Dermis microvascular lymphatic vessel endothelial cell (primary cell): ENCODE results near the gene NLRP9. TPM values are rescaled to one million over a fixed set of nuclear protein-coding genes. Genes with fewer than 3 reads are reported as not detected.
A peak's percentile ranks its signal among the peaks of the same experiment; 100 is the strongest.

ENCODE experiments used
- DNase-seq, 2 donors: peaks; one replicate each; pipeline versions ENCODE4 v3.0.0 to v3.0.0-alpha.2; 2010; ENCODE audit warnings: low read depth in 2 of 2
- total RNA-seq: library from RNA; depleted of rRNA; stranded (reverse); fragments of >200 nt; gene quantifications from 2 replicates; pipeline ENCODE4 v1.2.1, GENCODE V29; 2014

Gene NLRP9
- total RNA-seq, 1 donor from 2014 or later: not detected

DNA sequence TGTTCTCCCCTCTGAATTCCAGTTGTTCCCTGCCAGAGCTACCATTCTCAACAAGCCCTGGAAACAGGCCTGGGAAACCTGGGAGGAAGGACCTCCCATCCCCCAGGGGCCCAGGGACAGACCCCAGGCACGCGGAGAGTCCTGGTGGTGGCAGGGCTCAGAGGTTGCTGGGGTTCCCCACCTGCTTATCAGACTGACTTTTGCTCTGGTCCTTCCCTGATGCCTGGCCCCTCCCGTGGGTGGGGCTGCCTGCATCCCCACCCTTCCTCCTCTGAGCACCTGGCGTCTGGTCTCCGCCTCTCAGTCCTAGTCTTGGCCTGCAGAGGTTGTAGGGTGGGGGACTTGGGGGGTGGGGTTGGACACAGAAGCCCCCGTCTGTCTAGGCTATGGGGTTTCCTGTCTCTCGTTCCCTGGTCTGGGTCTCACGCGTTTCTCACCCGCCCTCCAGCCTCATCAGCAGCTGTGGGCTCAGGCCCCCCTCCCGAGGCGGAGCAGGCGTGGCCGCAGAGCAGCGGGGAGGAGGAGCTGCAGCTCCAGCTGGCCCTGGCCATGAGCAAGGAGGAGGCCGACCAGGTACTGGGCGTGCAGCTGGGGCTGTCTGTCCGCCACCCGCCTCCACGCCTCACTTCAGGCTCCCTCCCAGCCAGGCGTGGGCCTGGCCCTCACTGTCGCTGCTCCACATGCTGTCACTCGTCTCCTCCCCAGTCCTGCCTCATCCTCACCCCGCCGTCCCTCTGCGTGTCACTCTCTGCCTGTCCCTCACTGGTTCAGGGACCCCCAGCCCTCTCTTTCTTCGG is 49.6 kb downstream of the NLRP9 start:
- DNase-seq: no peak

DNA sequence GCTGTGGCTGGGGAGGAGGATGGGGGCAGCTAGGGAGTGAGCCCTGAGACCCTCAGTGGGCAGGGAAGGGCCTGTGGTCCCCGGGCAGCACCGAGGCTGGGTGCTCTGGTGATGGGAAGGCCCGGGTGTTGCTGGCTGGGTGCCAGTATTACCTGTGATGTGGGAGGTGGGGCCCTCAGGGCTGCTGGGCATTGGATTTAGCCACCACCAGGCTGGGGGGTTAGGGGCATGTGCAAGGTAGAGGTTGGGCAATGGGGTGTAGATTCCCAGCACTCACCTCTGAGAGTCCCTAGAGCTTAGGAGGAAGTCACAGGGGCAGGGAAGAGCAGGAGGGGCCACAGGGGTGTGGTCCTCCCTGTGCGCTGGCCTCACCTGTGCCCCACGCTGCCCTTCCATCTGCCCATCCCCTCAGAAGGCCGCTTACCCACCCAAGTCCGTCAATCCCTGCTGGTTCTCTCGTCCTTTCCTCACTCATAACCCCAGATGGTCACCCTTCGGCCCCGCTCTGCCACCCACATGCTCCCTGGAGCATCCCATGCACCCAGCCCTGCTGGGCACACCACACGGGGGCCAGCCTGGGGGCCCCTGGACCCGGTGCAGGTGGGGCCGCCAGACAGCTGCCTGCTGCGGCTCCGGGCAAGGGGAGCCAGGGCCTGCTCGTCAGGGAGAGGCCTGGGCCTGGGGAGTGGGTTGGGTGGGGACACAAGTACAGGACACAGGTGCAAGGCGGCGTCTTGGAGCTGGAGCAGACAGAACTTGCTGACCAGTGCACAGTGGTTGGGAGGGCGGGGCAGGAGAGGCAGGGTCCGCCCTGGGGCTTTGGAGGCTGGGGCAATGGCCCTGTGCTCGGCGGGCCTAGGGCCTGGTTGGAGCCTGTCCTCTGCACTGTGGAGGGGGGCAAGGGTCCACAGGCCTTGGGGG is 50.7 kb downstream of the NLRP9 start:
- DNase-seq: no peak

DNA sequence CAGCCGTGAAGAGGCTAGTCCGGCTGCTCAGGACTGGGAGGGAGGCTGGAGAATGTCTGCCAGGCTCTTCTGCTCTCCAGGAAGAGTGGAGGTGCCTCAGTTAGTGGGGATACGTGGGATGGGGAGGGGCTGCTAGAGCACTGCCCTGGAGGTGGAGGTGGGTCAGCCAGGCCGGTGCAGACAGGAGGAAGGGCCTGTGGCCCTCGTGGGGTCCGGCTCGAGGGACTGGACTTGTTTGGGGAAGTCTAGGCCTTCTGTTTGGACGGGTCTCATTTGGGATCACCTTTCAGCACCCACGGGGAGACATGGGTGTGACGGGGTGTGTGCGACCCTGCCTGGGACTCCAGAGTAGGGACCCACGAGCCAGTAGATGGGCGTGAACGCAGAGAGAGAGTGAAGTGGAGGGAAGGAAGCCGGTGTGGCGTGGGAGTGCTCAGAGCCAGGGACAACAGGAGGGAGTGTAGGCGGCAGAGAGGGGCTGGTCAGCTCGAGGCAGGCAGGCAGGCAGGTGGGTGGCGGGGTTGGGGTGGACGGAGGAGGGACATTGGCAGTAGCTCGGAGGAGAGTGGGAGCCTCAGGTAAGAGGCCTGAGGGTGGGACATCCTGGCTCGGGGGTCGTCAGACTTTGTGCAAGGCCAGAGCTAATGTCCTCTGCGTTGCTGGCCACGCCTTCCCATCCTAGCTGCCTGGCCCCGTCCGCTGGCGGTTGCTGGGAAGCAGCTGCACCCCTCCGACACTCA is 51.7 kb downstream of the NLRP9 start:
- DNase-seq: no peak

DNA sequence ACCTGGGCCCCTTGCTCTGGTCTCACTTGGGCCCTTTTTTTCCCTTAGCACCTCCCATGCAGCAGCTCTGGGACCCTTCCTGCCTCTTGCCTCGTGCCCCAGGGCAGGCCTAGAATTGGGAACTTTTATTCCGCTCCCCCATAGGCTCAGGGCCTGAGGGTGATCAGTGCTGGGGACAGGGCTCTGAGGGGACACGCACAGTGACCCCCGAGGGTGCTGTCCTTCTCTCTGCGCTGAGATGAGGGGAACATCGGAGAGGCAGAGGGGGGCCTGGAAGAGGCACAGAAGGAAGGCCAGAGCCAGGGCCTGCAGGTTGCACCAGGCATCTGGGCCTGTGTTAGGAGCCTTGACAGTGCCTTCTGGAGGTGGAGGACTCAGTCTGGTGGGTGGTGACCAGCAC is 52.4 kb downstream of the NLRP9 start:
- no peak for DNase-seq

DNA sequence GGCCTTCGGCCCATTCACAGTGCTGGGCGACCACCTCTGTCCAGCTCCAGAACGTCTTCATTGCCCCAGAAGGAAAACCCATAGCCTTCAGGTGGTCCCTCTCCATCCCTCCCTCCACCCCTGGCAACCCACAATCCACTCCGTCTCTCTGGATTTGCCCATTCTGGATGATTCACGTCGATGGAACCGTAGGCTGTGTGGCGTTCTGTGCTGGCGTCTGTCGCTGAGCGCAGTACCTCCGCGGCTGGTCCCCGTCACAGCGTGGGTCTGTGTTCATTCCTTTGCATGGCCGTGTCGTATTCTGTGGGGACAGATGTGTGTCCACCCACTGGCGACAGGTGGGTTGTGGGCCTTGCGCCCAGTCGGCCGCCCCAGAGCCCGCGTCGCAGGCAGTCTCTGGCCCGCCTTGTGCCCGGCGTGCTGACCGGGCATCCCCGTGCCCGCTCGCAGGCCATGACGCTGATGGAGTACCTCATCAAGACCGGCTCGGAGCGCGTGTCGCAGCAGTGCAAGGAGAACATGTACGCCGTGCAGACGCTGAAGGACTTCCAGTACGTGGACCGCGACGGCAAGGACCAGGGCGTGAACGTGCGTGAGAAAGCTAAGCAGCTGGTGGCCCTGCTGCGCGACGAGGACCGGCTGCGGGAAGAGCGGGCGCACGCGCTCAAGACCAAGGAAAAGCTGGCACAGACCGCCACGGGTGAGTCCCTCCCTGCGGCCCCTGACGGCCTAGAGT is 53.1 kb downstream of the NLRP9 start:
- no peak for DNase-seq

DNA sequence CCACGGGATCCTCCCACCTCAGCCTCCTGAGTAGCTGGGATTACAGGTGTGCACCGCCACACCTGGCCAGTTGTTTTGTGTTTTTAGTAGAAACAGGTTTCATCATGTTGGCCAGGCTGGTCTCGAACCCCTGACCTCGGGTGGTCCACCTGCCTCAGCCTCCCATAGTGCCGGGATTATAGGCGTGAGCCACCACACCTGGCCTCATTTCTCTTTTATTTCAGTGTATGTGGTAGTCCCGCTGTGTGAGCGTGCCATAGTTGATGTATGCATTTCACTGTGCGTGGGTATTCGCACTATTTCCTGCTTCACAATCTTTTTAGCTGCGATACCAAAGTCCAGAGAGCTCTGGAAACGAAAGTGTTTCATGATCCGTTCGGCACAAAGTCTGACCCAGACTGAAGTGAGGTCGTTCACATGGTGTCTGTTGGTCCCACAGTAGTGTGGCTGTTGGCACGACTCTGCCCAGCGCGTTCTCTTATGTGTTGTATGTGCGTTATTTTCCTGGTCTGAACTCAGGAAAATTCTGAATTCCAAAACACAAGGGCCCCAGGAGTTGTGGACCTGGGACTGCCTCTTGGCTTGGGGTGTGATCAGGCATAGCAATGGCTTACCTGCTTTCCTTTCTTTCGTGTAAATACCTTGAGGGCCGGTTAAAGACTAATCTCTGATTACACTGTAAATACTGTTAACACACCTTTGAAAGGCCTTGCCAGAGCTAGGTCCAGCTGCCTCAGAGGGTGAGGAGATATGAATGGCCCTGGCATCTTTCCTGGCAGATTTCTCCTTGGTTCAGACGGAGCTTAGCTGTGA is 54.5 kb downstream of the NLRP9 start:
- no peak for DNase-seq

DNA sequence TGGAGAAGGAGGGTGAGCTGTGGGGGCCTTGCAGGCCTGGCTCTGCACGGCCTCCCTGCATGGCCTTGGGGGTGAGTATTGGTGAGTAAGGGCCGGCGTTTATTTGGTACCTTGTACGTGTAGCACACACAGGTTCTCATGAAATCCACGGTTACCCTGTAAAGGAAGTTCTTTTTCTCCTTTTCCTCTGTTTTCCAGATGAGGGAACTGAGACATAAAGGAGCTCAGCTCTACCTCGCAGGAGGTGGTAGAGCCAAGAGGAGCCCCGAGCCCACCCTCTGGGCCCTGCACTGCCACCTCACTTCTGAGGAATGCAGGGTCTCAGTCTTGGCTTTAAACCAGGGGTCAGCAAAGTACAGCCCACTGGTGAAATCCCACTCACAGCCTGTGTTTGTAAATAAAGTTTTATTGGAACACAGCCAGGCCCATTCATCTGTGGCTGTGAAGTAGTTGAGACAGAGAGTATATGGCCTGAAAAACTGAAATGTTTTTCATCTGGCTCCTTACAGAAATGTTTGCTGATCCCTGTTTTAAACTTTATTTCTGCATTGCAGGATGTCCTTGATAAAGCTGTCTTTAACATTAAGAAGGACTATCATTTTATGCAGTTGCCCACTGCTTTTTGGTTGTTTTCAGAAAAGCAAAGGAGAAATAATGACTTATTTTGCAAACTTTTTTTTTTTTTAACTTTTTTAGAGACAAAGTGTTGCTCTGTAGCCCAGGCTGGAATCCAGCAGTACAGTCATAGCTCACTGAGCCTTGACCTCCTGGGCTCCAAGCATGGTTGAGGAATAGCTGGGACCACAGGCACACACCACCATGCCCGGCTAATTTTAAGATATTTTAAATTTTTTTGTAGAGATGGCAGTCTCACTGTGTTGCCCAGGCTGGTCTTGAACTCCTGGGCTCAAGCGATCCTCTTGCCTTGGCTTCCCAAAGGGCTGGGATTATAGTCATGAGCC is 56.8 kb downstream of the NLRP9 start:
- no peak for DNase-seq

DNA sequence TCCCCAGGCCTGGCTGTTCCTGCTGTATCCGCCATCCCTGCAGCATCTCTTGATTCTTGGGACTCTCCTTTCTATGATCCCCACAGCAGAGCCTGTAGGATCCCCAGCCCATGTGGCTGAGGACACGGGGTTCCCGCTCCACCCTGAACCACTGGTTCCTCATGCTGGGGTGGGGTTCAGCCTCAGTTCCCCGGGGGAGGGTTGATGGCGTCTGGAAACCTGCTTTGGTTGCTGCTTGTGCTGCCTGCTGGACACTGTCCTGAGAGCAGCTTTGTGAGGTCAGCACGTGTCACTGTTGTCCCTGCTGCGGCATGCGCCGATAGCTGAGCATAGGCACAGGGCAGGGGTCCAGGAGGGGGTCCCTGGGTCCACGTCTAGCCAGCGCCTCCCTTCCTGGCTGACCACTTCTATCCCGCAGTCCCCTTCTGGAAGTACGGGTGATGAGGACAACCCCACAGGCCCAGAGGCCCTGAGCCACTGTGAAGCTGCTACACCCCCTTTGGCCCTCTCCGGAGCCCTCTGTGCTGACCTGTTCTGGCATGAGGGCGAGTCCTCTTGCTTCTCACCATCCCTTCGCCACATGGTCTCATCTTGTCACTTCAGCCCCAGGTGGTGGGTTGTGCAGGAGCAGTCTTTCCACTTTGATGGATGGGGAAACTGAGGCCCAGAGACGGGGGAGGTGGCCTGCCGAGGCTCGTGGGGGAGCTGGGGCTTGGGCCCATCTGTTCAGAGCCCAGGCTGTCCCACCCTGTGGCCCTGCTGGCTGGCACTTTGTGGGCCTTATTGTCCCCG is 57.7 kb downstream of the NLRP9 start:
- DNase-seq: no peak

DNA sequence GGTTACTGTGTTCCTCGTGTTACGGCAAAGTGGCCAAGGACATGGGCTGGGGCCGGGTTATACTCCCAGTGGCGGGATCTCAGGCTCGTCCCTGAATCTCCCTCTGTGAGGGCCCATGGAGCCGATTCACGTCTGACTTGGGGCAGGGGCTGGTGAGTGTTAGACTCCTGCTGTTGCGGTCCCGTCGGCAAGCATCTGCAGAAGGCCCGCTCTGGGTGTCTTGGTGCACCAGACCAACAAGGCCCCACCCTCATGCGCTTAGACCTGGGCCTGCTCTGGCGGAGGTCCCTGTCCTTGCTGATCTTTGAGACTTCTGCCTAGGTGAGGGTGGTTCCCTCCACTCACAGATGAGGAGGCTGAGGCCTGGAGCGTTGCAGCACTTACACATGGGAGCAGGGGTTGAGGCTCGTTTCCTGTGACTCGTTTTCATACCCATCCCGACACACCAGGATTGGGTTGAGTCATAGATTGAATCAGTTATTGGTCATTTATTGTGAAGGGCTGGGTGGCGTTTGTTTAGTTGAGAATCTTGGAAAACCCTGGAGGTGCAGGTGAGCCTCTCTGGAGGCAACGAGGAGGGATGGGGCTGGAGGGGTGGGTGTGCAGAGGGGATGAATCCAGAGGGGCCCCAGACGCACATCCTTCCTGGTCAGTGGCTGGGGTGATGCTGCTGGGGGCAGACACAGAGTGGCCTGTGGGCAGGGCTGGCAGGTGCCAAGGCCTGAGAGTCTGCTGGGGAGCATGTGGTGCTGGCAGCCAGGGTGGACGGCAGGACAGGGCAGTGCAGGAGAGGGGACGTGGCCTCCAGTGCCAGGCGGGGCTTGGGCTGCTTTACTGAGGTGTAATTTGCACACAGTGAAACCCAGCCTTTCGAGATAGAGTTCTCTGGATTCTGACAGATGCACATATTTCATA is 58.6 kb downstream of the NLRP9 start:
- DNase-seq: peak in 1 of 2 donors; percentile 24

DNA sequence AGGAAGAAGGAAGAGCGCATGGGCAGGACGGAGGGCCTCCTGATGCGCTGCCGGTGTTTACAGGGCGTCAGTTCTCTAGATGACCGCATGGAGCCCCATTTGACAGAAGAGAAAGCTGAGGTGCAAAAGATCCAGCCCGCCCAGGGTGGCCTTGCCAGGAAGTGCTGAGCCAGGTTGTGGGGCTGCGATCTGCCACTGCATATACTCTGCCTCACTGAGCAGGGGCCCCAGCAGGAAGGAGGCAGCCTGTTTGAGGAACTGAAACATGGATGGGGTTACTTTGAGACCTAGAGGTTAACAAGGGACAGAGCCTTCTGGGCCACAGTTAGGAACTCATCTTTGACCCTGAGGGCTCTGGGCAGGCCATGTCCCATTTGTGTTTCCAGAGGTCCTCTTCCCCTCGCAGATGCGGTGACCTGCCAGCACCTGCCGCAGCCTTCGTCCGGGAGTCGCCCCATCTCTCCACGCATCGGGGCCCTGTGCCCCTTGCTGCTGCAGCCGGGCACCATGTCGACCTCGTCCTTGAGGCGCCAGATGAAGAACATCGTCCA is 60.0 kb downstream of the NLRP9 start:
- DNase-seq: no peak

DNA sequence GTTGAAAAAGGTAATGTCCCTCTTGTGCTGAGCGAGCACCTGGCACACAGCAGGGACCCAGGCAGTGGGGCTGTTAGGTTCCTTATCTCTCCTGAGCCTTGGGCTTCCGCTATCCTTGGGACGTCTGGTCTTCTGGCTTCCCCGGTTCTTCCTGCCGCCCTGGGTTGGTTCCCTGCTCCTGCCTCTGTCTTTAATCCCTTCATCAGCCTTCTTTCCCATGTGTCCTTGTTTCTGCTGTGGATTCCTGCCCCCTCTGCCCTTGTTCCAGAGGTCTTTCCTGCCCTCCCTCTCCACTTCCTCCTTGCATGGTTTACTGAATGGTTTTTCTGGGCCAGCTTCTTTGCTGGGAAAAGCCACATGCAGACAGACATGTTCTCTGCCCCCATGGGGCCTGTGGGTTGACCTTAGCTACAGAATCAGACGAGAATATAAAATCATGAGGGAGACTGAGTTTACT is 60.6 kb downstream of the NLRP9 start:
- peak; percentile 63 to 72 for DNase-seq

DNA sequence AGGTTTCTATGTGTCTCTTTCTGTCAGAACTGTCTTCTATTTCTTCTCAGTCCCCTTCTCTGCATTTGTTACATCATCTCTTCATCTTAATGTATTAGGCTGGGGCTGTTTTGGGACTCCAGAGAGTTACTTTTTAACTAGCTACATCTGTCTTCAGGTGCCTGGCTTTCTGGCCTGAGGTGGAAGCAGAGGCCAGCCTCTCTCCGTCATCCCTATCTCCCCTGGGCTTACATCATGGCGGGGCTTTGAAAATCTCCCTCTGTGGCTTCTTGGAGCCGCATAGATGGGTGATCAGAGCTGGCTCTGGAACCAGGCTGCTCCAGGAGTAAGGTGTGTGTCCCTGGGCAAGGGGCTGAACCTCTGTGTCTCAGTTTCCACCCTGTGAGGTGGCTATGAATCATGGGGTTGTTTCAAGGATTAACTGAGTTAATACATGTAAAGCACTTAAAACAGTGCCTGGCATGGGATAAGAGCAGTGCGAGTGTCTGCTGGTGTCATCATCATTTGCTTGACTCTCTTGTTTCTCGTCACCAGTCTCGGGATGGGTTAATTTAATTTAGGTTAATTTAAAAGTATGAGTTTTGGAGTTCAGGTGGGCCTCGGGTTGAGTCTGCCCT is 61.2 kb downstream of the NLRP9 start:
- DNase-seq: no peak

DNA sequence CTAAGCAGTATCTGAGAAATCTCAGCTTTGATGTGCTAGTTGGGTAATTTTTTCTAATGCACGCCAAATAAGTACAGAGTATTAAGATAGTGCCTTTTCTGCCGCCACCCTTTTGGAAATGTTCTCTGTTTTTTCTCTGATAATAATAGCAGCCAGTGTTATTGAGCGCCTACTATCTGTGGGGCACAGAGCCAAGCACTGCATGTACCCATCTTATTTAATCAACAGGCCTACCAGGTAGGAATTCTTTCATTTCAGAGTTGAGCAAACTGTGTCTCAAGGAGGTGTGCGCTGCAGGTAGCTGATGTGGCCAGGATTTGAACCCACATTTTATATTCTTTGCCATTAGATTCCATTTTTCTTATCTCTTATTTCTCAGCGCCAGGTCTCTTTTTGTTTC is 61.8 kb downstream of the NLRP9 start:
- peak in 1 of 2 donors; percentile 46 for DNase-seq

DNA sequence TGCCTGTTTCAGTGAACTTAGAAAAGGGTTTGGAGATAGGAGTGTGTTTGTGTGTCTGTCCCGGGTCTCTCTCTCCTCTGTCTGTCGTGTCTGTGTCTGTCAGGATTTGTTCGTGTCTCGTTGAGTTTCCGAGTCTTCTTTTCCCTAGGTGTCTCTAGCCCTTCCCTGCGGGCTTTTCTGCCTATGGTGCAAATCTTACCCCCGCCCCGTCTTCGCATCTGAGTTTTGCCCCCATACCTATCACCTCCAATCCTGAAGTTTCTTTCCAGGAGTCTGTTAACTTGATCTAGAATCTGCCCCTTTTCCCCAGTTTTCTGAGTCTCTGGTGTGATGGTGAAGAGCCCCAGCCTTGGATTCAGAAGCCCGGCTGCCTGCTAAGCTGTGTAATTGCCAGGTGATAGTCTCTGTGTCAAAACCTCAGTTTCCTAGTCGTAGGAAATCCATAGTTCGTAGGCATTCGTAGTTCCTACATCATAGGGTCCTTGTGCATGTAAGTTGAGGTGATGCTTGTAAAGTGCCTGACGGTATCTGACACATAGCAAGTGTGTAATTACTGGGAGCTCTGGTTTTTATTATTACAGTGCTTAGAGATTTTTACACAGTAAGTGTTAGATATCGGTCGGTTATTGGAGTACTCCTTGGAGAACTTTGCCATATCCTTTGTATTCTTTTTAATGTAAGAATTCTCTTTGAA is 62.4 kb downstream of the NLRP9 start:
- DNase-seq: peak in 1 of 2 donors; percentile 16

DNA sequence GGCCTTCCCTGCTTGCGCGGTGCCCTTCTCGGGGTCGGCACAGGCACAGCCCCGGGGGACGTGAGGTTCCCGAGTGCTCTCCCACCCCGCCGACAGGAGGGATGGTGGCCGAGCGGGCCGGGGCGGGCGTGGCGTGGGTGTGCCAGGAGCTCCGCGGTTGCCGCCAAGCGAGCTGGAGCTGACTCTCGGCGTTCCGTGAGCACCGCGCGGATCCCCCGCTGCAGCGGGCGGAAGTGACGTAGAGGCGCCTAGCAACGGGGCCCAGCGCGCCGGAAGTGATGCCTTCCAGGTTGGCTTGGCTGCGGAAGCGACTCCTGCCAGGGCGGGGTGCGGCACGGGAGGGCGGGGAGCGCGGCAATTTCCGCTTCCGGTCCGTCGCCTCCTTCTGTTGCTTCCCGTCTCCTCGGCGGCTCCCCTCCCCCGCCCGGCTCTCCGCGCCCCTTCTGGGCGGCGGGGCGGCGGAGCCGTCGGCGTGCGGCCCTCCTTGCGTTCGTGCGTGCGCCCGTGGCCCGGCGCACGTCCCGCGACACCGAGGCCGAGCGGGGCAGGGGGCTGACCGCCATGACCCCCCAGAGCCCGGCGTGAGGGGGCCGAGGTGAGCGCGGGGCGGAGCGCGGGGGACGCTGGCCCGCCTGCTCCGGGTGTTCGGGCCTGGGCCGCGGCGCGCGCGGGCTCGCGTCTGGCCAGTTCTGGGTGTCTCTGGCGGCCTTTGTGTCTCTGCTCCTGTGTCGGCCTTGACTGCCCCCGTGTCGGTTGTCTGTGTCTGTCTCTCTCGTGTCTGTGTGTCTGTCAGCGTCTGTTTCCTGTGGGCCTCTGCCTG is 63.2 kb downstream of the NLRP9 start, which contains the start of gene EPN1:
Gene EPN1, plus strand, starts transcription at position 386 of the 820 bp plus-strand sequence. CDS start 3,402 bp downstream, outside the sequence.
- peak; percentile 85 to 96 for DNase-seq
